Stomach smooth muscle (tissue), 2 donors: Measurements from ENCODE around the gene ADARB1.

Source experiments
- H3K27ac ChIP-seq: one replicate; pipeline ENCODE4 v1.7.0; 2013; ENCODE audit warnings: mild to moderate bottlenecking, low read length, inconsistent platforms
- H3K27me3 ChIP-seq, 2 donors: one replicate each; pipeline ENCODE4 v1.7.0; 2013; ENCODE audit warnings: low read length in 2 of 2; ENCODE audit not compliant: insufficient read depth in 2 of 2, control insufficient read depth in 1 of 2
- H3K36me3 ChIP-seq, 2 donors: one replicate each; pipeline ENCODE4 v1.7.0; 2013; ENCODE audit warnings: low read length in 2 of 2; ENCODE audit not compliant: control insufficient read depth in 2 of 2, insufficient read depth in 2 of 2
- H3K4me1 ChIP-seq: one replicate; pipeline ENCODE4 v1.7.0; 2013; ENCODE audit warnings: low read length; ENCODE audit not compliant: control insufficient read depth, insufficient read depth
- H3K4me3 ChIP-seq, 2 donors: one replicate each; pipeline ENCODE4 v1.7.0; 2013; ENCODE audit warnings: low read length in 2 of 2
- H3K9ac ChIP-seq, 2 donors: one replicate each; pipeline ENCODE4 v1.7.0; 2013; ENCODE audit warnings: low read length in 2 of 2, mild to moderate bottlenecking in 1 of 2
- H3K9me3 ChIP-seq, 2 donors: one replicate each; pipeline ENCODE4 v1.7.0; 2013; ENCODE audit warnings: low read length in 2 of 2; ENCODE audit not compliant: control insufficient read depth in 2 of 2
- donor health status: healthy.
- donor health status: Pancreatic carcinoma.

The ADARB1 gene

GRCh38 chr21:45207839-45208626 is 133.7 kb downstream of the ADARB1 start:
- Histone ChIP-seq H3K4me3 (no peak overlapping the region), H3K36me3 (peaks cover 43 to 52% of the 10 kb centered on the region in 2 donors), H3K27me3 (no peaks in the 10 kb centered on the region), H3K27ac (no peak overlapping the region), H3K9ac (no peak overlapping the region), H3K4me1 (peaks cover 4% of the 10 kb centered on the region), H3K9me3 (no peaks in the 10 kb centered on the region)

- peaks cover 39 to 49% of the 10 kb centered on the region in 2 donors for H3K36me3 ChIP-seq
- no peak overlapping the region for H3K4me3 ChIP-seq
- H3K27ac ChIP-seq: no peak overlapping the region
- H3K27me3 ChIP-seq: no peaks in the 10 kb centered on the region
- H3K4me1 ChIP-seq: peaks cover 4% of the 10 kb centered on the region
- H3K9me3 ChIP-seq: no peaks in the 10 kb centered on the region
- no peak overlapping the region for H3K9ac ChIP-seq
Observed at GRCh38 chr21:45208627-45208951, 134.2 kb downstream of the ADARB1 start.

GRCh38 chr21:45209046-45209445 is 134.7 kb downstream of the ADARB1 start:
- peaks cover 36 to 49% of the 10 kb centered on the region in 2 donors for H3K36me3 ChIP-seq

GRCh38 chr21:45209685-45210284 is 135.4 kb downstream of the ADARB1 start:
- no peak overlapping the region for H3K9ac ChIP-seq
- H3K27ac ChIP-seq: no peak overlapping the region
- H3K4me3 ChIP-seq: no peak overlapping the region
- no peaks in the 10 kb centered on the region for H3K27me3 ChIP-seq
- H3K9me3 ChIP-seq: no peaks in the 10 kb centered on the region
- H3K4me1 ChIP-seq: peaks cover 4% of the 10 kb centered on the region
- peaks cover 31 to 43% of the 10 kb centered on the region in 2 donors for H3K36me3 ChIP-seq

More at GRCh38 chr21:45209046-45209445, 134.7 kb downstream of the ADARB1 start:
- no peak overlapping the region for H3K27ac ChIP-seq
- no peaks in the 10 kb centered on the region for H3K27me3 ChIP-seq
- H3K4me3 ChIP-seq: no peak overlapping the region
- H3K4me1 ChIP-seq: peaks cover 4% of the 10 kb centered on the region
- no peak overlapping the region for H3K9ac ChIP-seq
- no peaks in the 10 kb centered on the region for H3K9me3 ChIP-seq

GRCh38 chr21:45210461-45210983 is 136.1 kb downstream of the ADARB1 start:
- peaks cover 4% of the 10 kb centered on the region for H3K4me1 ChIP-seq
- H3K36me3 ChIP-seq: peaks cover 25 to 38% of the 10 kb centered on the region in 2 donors
- H3K4me3 ChIP-seq: no peak overlapping the region
- no peak overlapping the region for H3K27ac ChIP-seq
- H3K9ac ChIP-seq: no peak overlapping the region
- no peaks in the 10 kb centered on the region for H3K27me3 ChIP-seq
- no peaks in the 10 kb centered on the region for H3K9me3 ChIP-seq

- no peaks in the 10 kb centered on the region for H3K9me3 ChIP-seq
- H3K4me3 ChIP-seq: no peak overlapping the region
- H3K4me1 ChIP-seq: peaks cover 4% of the 10 kb centered on the region
- no peaks in the 10 kb centered on the region for H3K27me3 ChIP-seq
- H3K9ac ChIP-seq: no peak overlapping the region
- no peak overlapping the region for H3K27ac ChIP-seq
- H3K36me3 ChIP-seq: peaks cover 25 to 38% of the 10 kb centered on the region in 2 donors
Observed at GRCh38 chr21:45211661-45212060, 137.3 kb downstream of the ADARB1 start.

- no peak overlapping the region for H3K9ac ChIP-seq
- H3K4me3 ChIP-seq: no peak overlapping the region
- H3K27me3 ChIP-seq: no peaks in the 10 kb centered on the region
- H3K36me3 ChIP-seq: peaks cover 18 to 26% of the 10 kb centered on the region in 2 donors
- H3K4me1 ChIP-seq: peaks cover 2% of the 10 kb centered on the region
- H3K9me3 ChIP-seq: no peaks in the 10 kb centered on the region
- no peak overlapping the region for H3K27ac ChIP-seq
Observed at GRCh38 chr21:45213392-45213791, 139.0 kb downstream of the ADARB1 start.

- Histone ChIP-seq H3K9ac (no peak overlapping the region), H3K4me1 (no peaks in the 10 kb centered on the region), H3K9me3 (no peaks in the 10 kb centered on the region), H3K36me3 (peaks cover 14 to 24% of the 10 kb centered on the region in 2 donors), H3K27me3 (no peaks in the 10 kb centered on the region), H3K4me3 (no peak overlapping the region), H3K27ac (no peak overlapping the region)
Observed at GRCh38 chr21:45215213-45215612, 140.8 kb downstream of the ADARB1 start.

- Histone ChIP-seq H3K27ac (no peak overlapping the region), H3K36me3 (peaks cover 24 to 28% of the 10 kb centered on the region in 2 donors), H3K27me3 (no peaks in the 10 kb centered on the region), H3K9me3 (no peaks in the 10 kb centered on the region), H3K4me1 (no peaks in the 10 kb centered on the region), H3K4me3 (no peak overlapping the region), H3K9ac (no peak overlapping the region)
Observed at GRCh38 chr21:45217010-45217409, 142.6 kb downstream of the ADARB1 start.

GRCh38 chr21:45219517-45219916 is 145.1 kb downstream of the ADARB1 start:
- H3K9me3 ChIP-seq: no peaks in the 10 kb centered on the region
- H3K27me3 ChIP-seq: no peaks in the 10 kb centered on the region
- no peak overlapping the region for H3K27ac ChIP-seq
- H3K4me1 ChIP-seq: no peaks in the 10 kb centered on the region
- H3K4me3 ChIP-seq: no peak overlapping the region
- H3K9ac ChIP-seq: no peak overlapping the region
- peaks cover 35 to 37% of the 10 kb centered on the region in 2 donors for H3K36me3 ChIP-seq

GRCh38 chr21:45220071-45220481 is 145.7 kb downstream of the ADARB1 start:
- Histone ChIP-seq H3K36me3 (peaks cover 35 to 37% of the 10 kb centered on the region in 2 donors), H3K4me3 (no peak overlapping the region), H3K27me3 (no peaks in the 10 kb centered on the region), H3K4me1 (no peaks in the 10 kb centered on the region), H3K27ac (no peak overlapping the region), H3K9ac (no peak overlapping the region), H3K9me3 (no peaks in the 10 kb centered on the region)
